ENCODE measurements around the gene SMARCA2.

DNA sequence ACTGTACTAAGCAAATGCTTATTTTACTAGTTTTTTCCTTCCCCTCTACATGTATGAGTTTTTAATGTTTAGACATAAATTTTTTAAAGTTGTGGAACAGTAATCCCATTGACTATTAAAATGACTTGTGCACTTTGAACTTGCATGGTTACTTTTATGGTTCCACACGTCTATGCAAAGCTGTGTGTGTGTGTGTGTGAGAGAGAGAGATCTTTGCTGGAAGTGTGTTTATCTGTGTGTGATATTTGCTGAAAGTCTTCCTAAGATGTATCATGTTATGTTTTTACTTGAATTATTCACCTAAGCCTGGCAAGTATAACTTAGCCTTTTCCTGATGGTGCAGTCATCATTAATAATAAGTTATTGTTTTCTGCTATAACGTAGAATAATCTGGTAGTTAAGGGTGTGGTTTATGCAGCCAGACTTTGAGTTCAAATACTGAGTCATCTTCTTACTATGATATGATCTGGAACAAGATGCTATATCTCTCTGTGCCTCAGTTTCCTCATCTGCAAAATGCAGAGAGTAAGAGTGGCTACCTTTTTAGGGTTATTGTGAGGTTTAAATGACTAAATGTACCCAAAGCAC lies 138.6 kb downstream of the SMARCA2 start:
- TF ChIP-seq, protein P1, sequence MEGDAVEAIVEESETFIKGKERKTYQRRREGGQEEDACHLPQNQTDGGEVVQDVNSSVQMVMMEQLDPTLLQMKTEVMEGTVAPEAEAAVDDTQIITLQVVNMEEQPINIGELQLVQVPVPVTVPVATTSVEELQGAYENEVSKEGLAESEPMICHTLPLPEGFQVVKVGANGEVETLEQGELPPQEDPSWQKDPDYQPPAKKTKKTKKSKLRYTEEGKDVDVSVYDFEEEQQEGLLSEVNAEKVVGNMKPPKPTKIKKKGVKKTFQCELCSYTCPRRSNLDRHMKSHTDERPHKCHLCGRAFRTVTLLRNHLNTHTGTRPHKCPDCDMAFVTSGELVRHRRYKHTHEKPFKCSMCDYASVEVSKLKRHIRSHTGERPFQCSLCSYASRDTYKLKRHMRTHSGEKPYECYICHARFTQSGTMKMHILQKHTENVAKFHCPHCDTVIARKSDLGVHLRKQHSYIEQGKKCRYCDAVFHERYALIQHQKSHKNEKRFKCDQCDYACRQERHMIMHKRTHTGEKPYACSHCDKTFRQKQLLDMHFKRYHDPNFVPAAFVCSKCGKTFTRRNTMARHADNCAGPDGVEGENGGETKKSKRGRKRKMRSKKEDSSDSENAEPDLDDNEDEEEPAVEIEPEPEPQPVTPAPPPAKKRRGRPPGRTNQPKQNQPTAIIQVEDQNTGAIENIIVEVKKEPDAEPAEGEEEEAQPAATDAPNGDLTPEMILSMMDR (IDR thresholded peaks at IDR 0.05; ENCODE audit: insufficient read depth, low read length, poor library complexity, severe bottlenecking) = no peak
- no peak for TF ChIP-seq EZH2phosphoT487 (conservative IDR thresholded peaks at IDR 0.05; ENCODE audit: low read length)

Measured in SU-DHL-6 (cell line).